WTC11 (cell line): ENCODE measurements around the gene MIA2.

Experiments used
- CREM ChIP-seq: sonication (generic); formaldehyde crosslinking; IDR thresholded peaks from 2 replicates; pipeline ENCODE4 v1.8.1; 2022; ENCODE audit warnings: mild to moderate bottlenecking, missing genetic modification reagents, moderate library complexity
- ETV6 ChIP-seq: sonication (generic); formaldehyde crosslinking; IDR thresholded peaks from 2 replicates; pipeline ENCODE4 v1.8.1; 2022; ENCODE audit warnings: mild to moderate bottlenecking, missing genetic modification reagents
- KAT7 ChIP-seq: sonication (generic); formaldehyde crosslinking; IDR thresholded peaks from 2 replicates; pipeline ENCODE4 v1.8.1; 2023; ENCODE audit warnings: missing genetic modification reagents, mild to moderate bottlenecking, borderline replicate concordance
- SMAD3 ChIP-seq: sonication (generic); formaldehyde crosslinking; IDR thresholded peaks from 2 replicates; pipeline ENCODE4 v1.8.0; 2022; ENCODE audit warnings: missing genetic modification reagents, mild to moderate bottlenecking, borderline replicate concordance
- SP1 ChIP-seq: sonication (generic); formaldehyde crosslinking; conservative IDR thresholded peaks from 2 replicates; pipeline ENCODE4 v1.8.1; 2022; ENCODE audit warnings: missing genetic modification reagents
- ZNF416 ChIP-seq: fragments of 250-450 bp; sonication (Bioruptor Pico); IDR thresholded peaks from 2 replicates; pipeline ENCODE4 v1.9.0; 2021; ENCODE audit warnings: mild to moderate bottlenecking, inconsistent platforms
- TF ChIP-seq, protein P1 (sequence below): fragments of 200-600 bp; IDR thresholded peaks from 2 replicates; pipeline ENCODE4 v1.8.0; 2022; ENCODE audit warnings: antibody characterized with exemption
- TF ChIP-seq, protein P2 (sequence below): sonication (generic); formaldehyde crosslinking; IDR thresholded peaks from 2 replicates; pipeline ENCODE4 v1.8.0; 2022; ENCODE audit warnings: mild to moderate bottlenecking, missing genetic modification reagents
- TF ChIP-seq, protein P3 (sequence below): sonication (generic); formaldehyde crosslinking; IDR thresholded peaks from 2 replicates; pipeline ENCODE4 v1.8.0; 2022; ENCODE audit warnings: mild to moderate bottlenecking, missing genetic modification reagents
- TF ChIP-seq, protein P4 (sequence below): sonication (generic); formaldehyde crosslinking; IDR thresholded peaks from 2 replicates; pipeline ENCODE4 v1.8.1; 2022; ENCODE audit warnings: low read depth, mild to moderate bottlenecking, moderate library complexity, missing genetic modification reagents, borderline replicate concordance

DNA sequence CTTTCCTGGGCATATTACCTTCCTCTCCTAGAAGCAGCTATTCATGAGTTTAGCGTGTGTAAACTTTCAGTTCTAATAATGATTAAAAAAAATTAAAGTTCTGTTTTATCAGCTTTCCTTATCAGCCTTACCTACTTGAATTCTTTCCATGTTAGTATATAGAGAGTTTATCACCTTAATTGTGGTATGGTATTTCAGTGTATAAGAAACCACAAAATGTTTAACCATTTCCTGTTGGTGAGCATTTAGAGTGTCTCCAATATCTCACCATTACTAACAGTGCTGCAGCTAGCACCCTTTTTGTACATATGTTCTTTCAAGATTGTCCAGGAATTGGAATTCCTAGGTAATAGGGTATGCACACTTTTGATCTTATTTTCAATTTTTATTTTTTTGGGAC is 109.1 kb downstream of the MIA2 start:
- TF ChIP-seq, protein P1, sequence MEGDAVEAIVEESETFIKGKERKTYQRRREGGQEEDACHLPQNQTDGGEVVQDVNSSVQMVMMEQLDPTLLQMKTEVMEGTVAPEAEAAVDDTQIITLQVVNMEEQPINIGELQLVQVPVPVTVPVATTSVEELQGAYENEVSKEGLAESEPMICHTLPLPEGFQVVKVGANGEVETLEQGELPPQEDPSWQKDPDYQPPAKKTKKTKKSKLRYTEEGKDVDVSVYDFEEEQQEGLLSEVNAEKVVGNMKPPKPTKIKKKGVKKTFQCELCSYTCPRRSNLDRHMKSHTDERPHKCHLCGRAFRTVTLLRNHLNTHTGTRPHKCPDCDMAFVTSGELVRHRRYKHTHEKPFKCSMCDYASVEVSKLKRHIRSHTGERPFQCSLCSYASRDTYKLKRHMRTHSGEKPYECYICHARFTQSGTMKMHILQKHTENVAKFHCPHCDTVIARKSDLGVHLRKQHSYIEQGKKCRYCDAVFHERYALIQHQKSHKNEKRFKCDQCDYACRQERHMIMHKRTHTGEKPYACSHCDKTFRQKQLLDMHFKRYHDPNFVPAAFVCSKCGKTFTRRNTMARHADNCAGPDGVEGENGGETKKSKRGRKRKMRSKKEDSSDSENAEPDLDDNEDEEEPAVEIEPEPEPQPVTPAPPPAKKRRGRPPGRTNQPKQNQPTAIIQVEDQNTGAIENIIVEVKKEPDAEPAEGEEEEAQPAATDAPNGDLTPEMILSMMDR, result no peak
- TF ChIP-seq, protein P2, sequence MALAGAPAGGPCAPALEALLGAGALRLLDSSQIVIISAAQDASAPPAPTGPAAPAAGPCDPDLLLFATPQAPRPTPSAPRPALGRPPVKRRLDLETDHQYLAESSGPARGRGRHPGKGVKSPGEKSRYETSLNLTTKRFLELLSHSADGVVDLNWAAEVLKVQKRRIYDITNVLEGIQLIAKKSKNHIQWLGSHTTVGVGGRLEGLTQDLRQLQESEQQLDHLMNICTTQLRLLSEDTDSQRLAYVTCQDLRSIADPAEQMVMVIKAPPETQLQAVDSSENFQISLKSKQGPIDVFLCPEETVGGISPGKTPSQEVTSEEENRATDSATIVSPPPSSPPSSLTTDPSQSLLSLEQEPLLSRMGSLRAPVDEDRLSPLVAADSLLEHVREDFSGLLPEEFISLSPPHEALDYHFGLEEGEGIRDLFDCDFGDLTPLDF (CRISPR knock-in tag), result no peak
- TF ChIP-seq KAT7, result no peak
- TF ChIP-seq CREM (CRISPR knock-in tag), result no peak
- TF ChIP-seq SP1, result no peak
- no peak for TF ChIP-seq ETV6 (CRISPR knock-in tag)
- TF ChIP-seq, protein P3, sequence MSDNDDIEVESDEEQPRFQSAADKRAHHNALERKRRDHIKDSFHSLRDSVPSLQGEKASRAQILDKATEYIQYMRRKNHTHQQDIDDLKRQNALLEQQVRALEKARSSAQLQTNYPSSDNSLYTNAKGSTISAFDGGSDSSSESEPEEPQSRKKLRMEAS (CRISPR knock-in tag), result no peak
- TF ChIP-seq ZNF416 (CRISPR knock-in tag), result no peak
- TF ChIP-seq, protein P4, sequence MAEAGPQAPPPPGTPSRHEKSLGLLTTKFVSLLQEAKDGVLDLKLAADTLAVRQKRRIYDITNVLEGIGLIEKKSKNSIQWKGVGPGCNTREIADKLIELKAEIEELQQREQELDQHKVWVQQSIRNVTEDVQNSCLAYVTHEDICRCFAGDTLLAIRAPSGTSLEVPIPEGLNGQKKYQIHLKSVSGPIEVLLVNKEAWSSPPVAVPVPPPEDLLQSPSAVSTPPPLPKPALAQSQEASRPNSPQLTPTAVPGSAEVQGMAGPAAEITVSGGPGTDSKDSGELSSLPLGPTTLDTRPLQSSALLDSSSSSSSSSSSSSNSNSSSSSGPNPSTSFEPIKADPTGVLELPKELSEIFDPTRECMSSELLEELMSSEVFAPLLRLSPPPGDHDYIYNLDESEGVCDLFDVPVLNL, result no peak
- TF ChIP-seq SMAD3 (CRISPR knock-in tag), result no peak
